Activated CD4-positive, alpha-beta T cell treated with anti-CD3 and anti-CD28 coated beads for 24 hours (primary cell): ENCODE measurements around the gene KIAA1671.

Experiments used
- DNase-seq, 2 donors: peaks; one replicate each; pipeline ENCODE4 v3.0.0-alpha.2; 2020; ENCODE audit warnings: low read depth in 2 of 2

KIAA1671 gene

GRCh38 chr22:25146307-25146706 lies 193.8 kb downstream of the KIAA1671 start:
- no peak for DNase-seq

GRCh38 chr22:25146906-25147641 lies 194.6 kb downstream of the KIAA1671 start:
- DNase-seq, result no peak

GRCh38 chr22:25147642-25147928 lies 195.1 kb downstream of the KIAA1671 start:
- DNase-seq, result no peak

GRCh38 chr22:25148149-25148691 lies 195.7 kb downstream of the KIAA1671 start:
- DNase-seq, result no peak

- no peak for DNase-seq
Measured at GRCh38 chr22:25149014-25149413, 196.5 kb downstream of the KIAA1671 start.

GRCh38 chr22:25153961-25154666 lies 201.6 kb downstream of the KIAA1671 start:
- DNase-seq, result no peak

GRCh38 chr22:25154667-25154999 lies 202.1 kb downstream of the KIAA1671 start:
- no peak for DNase-seq

GRCh38 chr22:25156736-25157135 lies 204.2 kb downstream of the KIAA1671 start:
- DNase-seq, result no peak

GRCh38 chr22:25159028-25159427 lies 206.5 kb downstream of the KIAA1671 start:
- DNase-seq, result no peak

- no peak for DNase-seq
Measured at GRCh38 chr22:25160120-25160996, 207.8 kb downstream of the KIAA1671 start.

GRCh38 chr22:25161017-25161915 lies 208.8 kb downstream of the KIAA1671 start:
- no peak for DNase-seq

- DNase-seq, result no peak
Measured at GRCh38 chr22:25161916-25162530, 209.5 kb downstream of the KIAA1671 start.

GRCh38 chr22:25162561-25162960 lies 210.0 kb downstream of the KIAA1671 start:
- DNase-seq, result no peak

GRCh38 chr22:25165785-25166184 lies 213.3 kb downstream of the KIAA1671 start:
- no peak for DNase-seq

- DNase-seq, result no peak
Measured at GRCh38 chr22:25166266-25167040, 213.9 kb downstream of the KIAA1671 start.

- no peak for DNase-seq
Measured at GRCh38 chr22:25167082-25167481, 214.6 kb downstream of the KIAA1671 start.

GRCh38 chr22:25167834-25168601 lies 215.5 kb downstream of the KIAA1671 start:
- DNase-seq, result no peak

GRCh38 chr22:25169278-25170031 lies 216.9 kb downstream of the KIAA1671 start:
- no peak for DNase-seq
